Keratinocyte (primary cell): ENCODE measurements around the gene MEGF11. TPM values are rescaled to one million over a fixed set of nuclear protein-coding genes. Genes with fewer than 3 reads are reported as not detected.

Experiments used
- DNase-seq: peaks from one replicate; pipeline ENCODE4 v3.0.0-alpha.2; 2011; ENCODE audit warnings: low read depth, missing footprints, low spot score
- FAIRE-seq: peaks from 2 replicates; lab custom pipeline; 2011; peaks lifted over from hg19 to GRCh38; lab: Jason Lieb, UNC
- H2AFZ ChIP-seq: 2 replicates; pipeline ENCODE4 v1.6.0; 2012; ENCODE audit warnings: low read length, control low read depth, inconsistent platforms; ENCODE audit not compliant: control insufficient read depth
- H3K27ac ChIP-seq: 2 replicates; pipeline ENCODE4 v1.5.1; 2011; ENCODE audit warnings: low read length; ENCODE audit not compliant: control insufficient read depth, insufficient read depth
- H3K27me3 ChIP-seq: 3 replicates; pipeline ENCODE4 v1.6.0; 2011; ENCODE audit warnings: low read length; ENCODE audit not compliant: control insufficient read depth, insufficient read depth; ENCODE audit errors: extremely low read depth
- H3K36me3 ChIP-seq, 2 experiments: 2 replicates in 1 of 2; 3 replicates in 1 of 2; pipeline ENCODE4 v1.5.1; 2011; ENCODE audit warnings: low read length in 2 of 2, mild to moderate bottlenecking in 1 of 2; ENCODE audit not compliant: control insufficient read depth in 2 of 2, insufficient read depth in 2 of 2; ENCODE audit errors: extremely low read depth in 1 of 2
- H3K4me1 ChIP-seq: 3 replicates; pipeline ENCODE4 v1.5.1; 2011; ENCODE audit warnings: low read length; ENCODE audit not compliant: control insufficient read depth, insufficient read depth; ENCODE audit errors: extremely low read depth
- H3K4me2 ChIP-seq: 3 replicates; pipeline ENCODE4 v1.6.0; 2011; ENCODE audit warnings: low read depth, low read length; ENCODE audit not compliant: control insufficient read depth, insufficient read depth; ENCODE audit errors: extremely low read depth
- H3K4me3 ChIP-seq, 3 experiments: fragments of 200-600 bp in 1 of 3; sonication (generic) in 1 of 3; 2 replicates in 2 of 3; 3 replicates in 1 of 3; pipeline ENCODE4 v1.5.1; 2011 to 2016; ENCODE audit warnings: low read length in 3 of 3, mild to moderate bottlenecking in 3 of 3, control low read depth in 2 of 3, inconsistent platforms in 1 of 3, low read depth in 1 of 3, mixed read lengths in 1 of 3, mixed run types in 1 of 3, moderate library complexity in 1 of 3; ENCODE audit not compliant: control insufficient read depth in 2 of 3, insufficient read depth in 2 of 3; ENCODE audit errors: extremely low read depth in 1 of 3
- H3K79me2 ChIP-seq: 2 replicates; pipeline ENCODE4 v1.6.0; 2012; ENCODE audit warnings: low read length; ENCODE audit not compliant: control insufficient read depth, insufficient read depth
- H3K9ac ChIP-seq: 3 replicates; pipeline ENCODE4 v1.6.0; 2011; ENCODE audit warnings: low read length; ENCODE audit not compliant: control insufficient read depth, insufficient read depth; ENCODE audit errors: extremely low read depth
- H3K9me1 ChIP-seq: 3 replicates; pipeline ENCODE4 v1.6.0; 2011; ENCODE audit warnings: low read length; ENCODE audit not compliant: control insufficient read depth, insufficient read depth; ENCODE audit errors: extremely low read depth
- H3K9me3 ChIP-seq: 2 replicates; pipeline ENCODE4 v1.5.1; 2012; ENCODE audit warnings: low read depth, low read length; ENCODE audit not compliant: control insufficient read depth
- H4K20me1 ChIP-seq: 3 replicates; pipeline ENCODE4 v1.6.0; 2011; ENCODE audit warnings: low read length; ENCODE audit not compliant: control insufficient read depth, insufficient read depth; ENCODE audit errors: extremely low read depth
- EZH2 ChIP-seq: IDR thresholded peaks from one replicate; pipeline ENCODE4 v1.6.1; 2012; ENCODE audit warnings: inconsistent platforms, mild to moderate bottlenecking, low read length, moderate library complexity
- dilution Hi-C: fragments of 300-500 bp; cut with MboI; formaldehyde crosslinking; loops from one replicate; pipeline ENCODE4 v1.7.0; 2020; ENCODE audit warnings: low sequenced_read_pairs; ENCODE audit not compliant: extremely low pct_ligation_motif_present
- polyA plus RNA-seq, 5 experiments: library from polyadenylated mRNA; depleted of rRNA in 3 of 5; stranded (reverse) in 3 of 5; stranded (forward) in 1 of 5; unstranded in 1 of 5; fragments of >200 nt; gene quantifications; 1 replicate in 1 of 5; 2 replicates in 3 of 5; 3 replicates in 1 of 5; pipeline versions ENCODE4 v1.2.1 to v1.2.3, GENCODE V29; 2011 to 2012; ENCODE audit warnings: missing spikeins in 2 of 5, low read depth in 1 of 5, low replicate concordance in 1 of 5
- TF ChIP-seq, protein P1 (sequence below), 3 experiments: IDR thresholded peaks in 1 of 3; conservative IDR thresholded peaks in 1 of 3; optimal IDR thresholded peaks in 1 of 3; 2 replicates in 2 of 3; 3 replicates in 1 of 3; pipeline versions ENCODE3 to v1.5.1; 2011; ENCODE audit warnings: low read length in 3 of 3, mild to moderate bottlenecking in 3 of 3, moderate library complexity in 2 of 3, control low read depth in 1 of 3, inconsistent platforms in 1 of 3; ENCODE audit not compliant: insufficient read depth in 2 of 3; ENCODE audit errors: extremely low read depth in 1 of 3

MEGF11 gene
- polyA plus RNA-seq, 1 donor (not counting 4 experiments of a cell fraction or from before 2014, with no cell fraction given): not detected

DNA sequence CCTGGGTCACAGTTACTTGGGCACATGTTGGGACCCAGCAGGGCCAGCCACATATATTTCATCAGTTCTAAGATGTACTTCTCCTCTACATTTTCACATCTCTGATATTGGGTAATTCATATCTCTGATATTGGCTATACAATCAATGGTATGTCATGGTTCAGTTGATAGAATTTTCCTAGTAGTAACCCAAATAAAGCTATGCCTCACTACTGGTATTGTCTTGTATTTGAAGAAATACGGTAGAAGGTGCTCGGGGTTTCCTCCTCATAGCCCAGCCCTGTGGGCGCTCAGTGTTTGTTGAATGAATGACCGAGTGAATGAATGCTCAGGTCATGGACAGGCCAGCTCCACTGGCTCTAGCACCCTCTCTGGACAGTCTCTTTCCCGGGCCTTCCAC, 290.2 kb downstream of the MEGF11 start:
- Histone ChIP-seq H3K4me2 (peak overlapping the region; percentile 56), H3K27ac (no peak overlapping the region), H3K27me3 (peaks cover 32% of the 10 kb centered on the region), H3K9me1 (no peaks in the 10 kb centered on the region), H3K36me3 (no peaks in the 10 kb centered on the region), H4K20me1 (no peaks in the 10 kb centered on the region), H3K4me1 (peaks cover 13% of the 10 kb centered on the region), H3K9ac (no peak overlapping the region), H3K4me3 (no peak overlapping the region), H3K79me2 (no peaks in the 10 kb centered on the region), H3K9me3 (no peaks in the 10 kb centered on the region), H2AFZ (no peak overlapping the region)
- FAIRE-seq (no peak), DNase-seq (no peak)
- TF ChIP-seq, protein P1, sequence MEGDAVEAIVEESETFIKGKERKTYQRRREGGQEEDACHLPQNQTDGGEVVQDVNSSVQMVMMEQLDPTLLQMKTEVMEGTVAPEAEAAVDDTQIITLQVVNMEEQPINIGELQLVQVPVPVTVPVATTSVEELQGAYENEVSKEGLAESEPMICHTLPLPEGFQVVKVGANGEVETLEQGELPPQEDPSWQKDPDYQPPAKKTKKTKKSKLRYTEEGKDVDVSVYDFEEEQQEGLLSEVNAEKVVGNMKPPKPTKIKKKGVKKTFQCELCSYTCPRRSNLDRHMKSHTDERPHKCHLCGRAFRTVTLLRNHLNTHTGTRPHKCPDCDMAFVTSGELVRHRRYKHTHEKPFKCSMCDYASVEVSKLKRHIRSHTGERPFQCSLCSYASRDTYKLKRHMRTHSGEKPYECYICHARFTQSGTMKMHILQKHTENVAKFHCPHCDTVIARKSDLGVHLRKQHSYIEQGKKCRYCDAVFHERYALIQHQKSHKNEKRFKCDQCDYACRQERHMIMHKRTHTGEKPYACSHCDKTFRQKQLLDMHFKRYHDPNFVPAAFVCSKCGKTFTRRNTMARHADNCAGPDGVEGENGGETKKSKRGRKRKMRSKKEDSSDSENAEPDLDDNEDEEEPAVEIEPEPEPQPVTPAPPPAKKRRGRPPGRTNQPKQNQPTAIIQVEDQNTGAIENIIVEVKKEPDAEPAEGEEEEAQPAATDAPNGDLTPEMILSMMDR (optimal IDR thresholded peaks at IDR 0.05 in 1 of 3, IDR thresholded peaks at IDR 0.05 in 1 of 3, conservative IDR thresholded peaks at IDR 0.05 in 1 of 3; ENCODE audit: extremely low read depth in 1 of 3, insufficient read depth in 2 of 3, low read length in 3 of 3): no peak
- no peak for TF ChIP-seq EZH2
- dilution Hi-C loops: no loop called here

DNA sequence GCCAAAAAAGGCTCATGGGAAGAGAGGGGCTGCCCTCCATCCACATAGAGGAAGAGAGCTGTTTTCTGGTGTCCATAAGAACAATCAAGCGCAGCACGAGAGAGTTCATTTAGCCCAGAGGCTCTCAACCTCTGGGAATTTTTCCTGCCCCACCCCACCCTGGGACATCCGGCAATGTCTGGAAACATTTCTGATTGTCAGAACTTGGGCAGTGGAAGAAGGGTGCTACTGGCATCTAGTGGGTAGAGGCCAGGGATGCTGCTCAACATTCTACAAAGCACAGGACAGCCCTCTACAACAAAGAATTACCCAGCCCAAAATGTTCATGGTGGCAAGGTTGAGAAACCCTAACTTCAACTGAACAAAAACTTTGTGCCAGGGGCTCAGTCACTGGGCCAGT, 291.4 kb downstream of the MEGF11 start:
- TF ChIP-seq, protein P1 (optimal IDR thresholded peaks at IDR 0.05 in 1 of 3, IDR thresholded peaks at IDR 0.05 in 1 of 3, conservative IDR thresholded peaks at IDR 0.05 in 1 of 3; ENCODE audit: extremely low read depth in 1 of 3, insufficient read depth in 2 of 3, low read length in 3 of 3): peak; percentile 52 to 75 (median 57)
- no peak for TF ChIP-seq EZH2
- no peaks in the 10 kb centered on the region for H3K9me3 ChIP-seq
- no peak overlapping the region for H3K4me3 ChIP-seq
- no peaks in the 10 kb centered on the region for H4K20me1 ChIP-seq
- H3K36me3 ChIP-seq: no peaks in the 10 kb centered on the region
- H3K9me1 ChIP-seq: no peaks in the 10 kb centered on the region
- H3K27me3 ChIP-seq: peaks cover 25% of the 10 kb centered on the region
- H3K4me2 ChIP-seq: no peak overlapping the region
- no peak overlapping the region for H2AFZ ChIP-seq
- H3K4me1 ChIP-seq: peaks cover 13% of the 10 kb centered on the region
- dilution Hi-C loops: no loop called here
- no peak overlapping the region for H3K9ac ChIP-seq
- no peak for FAIRE-seq
- no peak for DNase-seq
- no peaks in the 10 kb centered on the region for H3K79me2 ChIP-seq
- no peak overlapping the region for H3K27ac ChIP-seq
